ENCODE measurements around the gene PACSIN1. TPM values are rescaled to one million over a fixed set of nuclear protein-coding genes. Genes with fewer than 3 reads are reported as not detected.

PACSIN1 gene
- total RNA-seq, 1 donor from 2014 or later: 10.8 TPM

GRCh38 chr6:34553146-34553545, 87.3 kb downstream of the PACSIN1 start:
- intact Hi-C loops (cut with DNase I): no loop called here
- DNase-seq (ENCODE audit: missing footprints) (no peak), ATAC-seq (no peak)

GRCh38 chr6:34553750-34554149, 87.9 kb downstream of the PACSIN1 start:
- intact Hi-C loops (cut with DNase I): no loop called here
- no peak for DNase-seq (ENCODE audit: missing footprints)
- ATAC-seq: no peak

DNA sequence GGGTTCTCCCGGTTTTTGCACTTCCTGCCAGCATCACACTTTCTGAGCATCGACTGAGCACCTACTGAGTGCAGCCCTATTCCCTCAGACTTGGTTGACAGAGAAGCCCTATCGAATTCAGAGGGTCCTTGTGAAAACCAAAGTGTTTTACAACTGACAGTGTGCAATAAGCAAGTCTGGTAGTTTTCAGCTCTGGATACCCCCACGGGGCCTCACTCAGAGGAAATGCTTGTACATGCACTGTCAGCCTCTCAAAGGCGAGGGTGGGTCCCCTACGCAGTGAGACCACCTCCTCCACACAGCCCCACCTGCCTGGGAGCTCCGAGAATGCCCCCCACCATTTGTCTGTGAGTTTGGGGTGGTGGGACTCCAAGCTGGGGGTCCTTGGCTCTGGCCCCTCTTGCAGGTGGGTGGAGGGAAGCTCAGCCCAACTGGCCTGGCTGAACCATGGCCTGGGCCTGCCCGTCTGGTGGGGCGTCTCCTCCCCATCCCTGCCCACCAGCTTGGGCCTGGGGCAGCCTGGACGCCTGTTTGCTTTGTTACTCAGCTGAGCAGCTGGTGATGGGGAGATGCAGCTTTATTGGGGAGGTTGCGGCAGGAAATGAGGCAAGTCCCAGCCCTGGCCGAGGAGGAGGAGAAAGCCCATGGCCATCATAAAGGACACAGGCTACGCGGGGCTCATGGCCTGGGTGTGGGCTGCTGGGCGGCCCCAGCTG, 88.6 kb downstream of the PACSIN1 start:
- no peak for DNase-seq (ENCODE audit: missing footprints)
- intact Hi-C loops (cut with DNase I): no loop called here
- no peak for ATAC-seq

GRCh38 chr6:34555007-34555322, 89.1 kb downstream of the PACSIN1 start:
- intact Hi-C loops (cut with DNase I): no loop called here
- DNase-seq (ENCODE audit: missing footprints) (no peak), ATAC-seq (no peak)

DNA sequence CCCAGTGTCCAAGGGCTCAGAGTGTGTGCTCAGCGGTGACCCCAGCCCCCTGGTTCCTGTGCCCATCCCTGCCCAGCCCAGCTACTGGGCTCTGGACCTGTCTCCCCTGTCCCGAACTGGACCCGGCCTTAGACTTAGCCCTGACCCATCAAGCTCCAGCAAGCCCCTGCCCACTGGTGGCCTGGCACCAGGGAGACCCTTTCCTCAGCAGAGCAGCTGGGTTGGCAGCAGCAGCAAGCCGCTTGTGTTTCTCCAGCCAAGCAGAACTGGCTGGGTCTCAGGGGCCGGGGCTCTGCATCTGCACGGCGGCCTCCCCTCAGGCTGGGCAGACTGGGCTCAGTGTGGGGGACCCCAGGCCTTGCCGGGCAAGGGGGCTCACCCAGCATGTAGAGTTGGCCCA, 89.5 kb downstream of the PACSIN1 start:
- DNase-seq (ENCODE audit: missing footprints) (no peak), ATAC-seq (no peak)
- intact Hi-C loops (cut with DNase I): no loop called here

DNA sequence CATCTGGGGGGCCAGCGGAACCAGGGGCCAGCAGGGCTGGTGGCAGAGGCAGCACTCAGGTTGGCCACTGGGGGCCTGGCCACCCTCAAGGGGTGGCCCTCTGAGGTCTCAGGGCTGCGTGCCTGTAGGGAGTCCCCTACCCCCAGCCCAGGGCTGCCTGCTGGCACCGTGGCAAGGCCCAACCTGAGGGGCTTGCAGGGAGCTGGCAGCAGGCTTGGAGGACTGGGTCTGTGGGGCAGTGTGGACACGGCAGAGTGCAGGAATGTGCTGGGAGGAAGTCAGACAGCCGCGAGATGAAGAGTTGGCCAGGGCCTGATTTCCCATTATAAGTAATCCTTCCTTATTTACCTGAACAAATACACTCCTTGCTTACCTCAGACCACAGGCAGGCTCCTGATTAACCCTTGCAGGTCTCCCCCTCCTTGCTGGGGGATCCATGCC, 90.2 kb downstream of the PACSIN1 start, which contains the start of gene SPDEF:
SPDEF (minus strand) TSS at position 299 of the 441 bp plus-strand sequence. CDS start 11,874 bp downstream, outside the sequence.
- DNase-seq (ENCODE audit: missing footprints) (no peak), ATAC-seq (no peak)
- intact Hi-C loops (cut with DNase I): no loop called here

GRCh38 chr6:34556493-34556892, 90.6 kb downstream of the PACSIN1 start:
- intact Hi-C loops (cut with DNase I): no loop called here
- ATAC-seq (no peak), DNase-seq (ENCODE audit: missing footprints) (no peak)

DNA sequence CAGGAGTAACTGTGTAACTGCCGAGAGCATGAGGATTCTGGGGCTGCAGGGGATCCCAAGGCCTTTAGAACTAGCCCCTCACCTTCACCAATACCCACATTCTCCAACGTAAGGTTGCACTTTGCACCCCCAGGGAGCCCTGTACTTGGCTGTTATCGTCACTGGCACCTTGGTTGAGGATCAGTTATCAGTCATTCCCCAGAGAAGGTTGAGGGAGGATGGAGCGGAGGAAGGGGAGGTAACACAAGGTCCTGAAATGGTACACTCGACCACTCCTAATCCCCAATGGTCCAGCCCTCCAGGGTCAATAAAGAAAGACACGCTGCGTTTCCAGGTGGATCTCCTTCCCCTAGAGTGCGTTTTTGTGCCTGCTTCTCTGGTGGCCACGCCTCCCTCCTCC, 91.4 kb downstream of the PACSIN1 start:
- ATAC-seq (no peak), DNase-seq (ENCODE audit: missing footprints) (no peak)
- intact Hi-C loops (cut with DNase I): no loop called here

DNA sequence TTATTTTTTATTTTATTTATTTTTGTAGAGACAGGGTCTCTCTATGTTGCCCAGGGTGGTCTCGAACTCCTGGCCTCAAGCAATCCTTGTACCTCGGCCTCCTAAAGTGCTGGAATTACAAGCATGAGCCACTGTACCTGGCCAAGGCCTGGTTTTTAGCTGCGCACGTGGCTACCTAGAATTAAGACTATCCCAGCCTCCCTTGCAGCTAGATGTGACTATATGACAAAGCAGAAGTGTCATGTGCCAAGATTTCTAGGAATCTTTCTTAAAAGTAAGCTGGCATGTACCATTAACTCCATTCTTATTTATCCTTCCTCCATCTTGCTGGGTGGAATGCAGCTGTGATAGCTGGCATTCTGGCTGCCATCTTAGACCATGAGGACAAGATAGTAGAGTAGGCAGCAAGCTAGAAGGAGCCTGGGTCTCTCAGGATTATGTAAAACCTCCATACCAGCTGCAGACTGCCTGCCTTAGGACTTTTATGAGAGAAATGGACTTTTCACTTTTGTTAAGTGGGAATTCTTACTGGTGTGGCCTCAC, 92.4 kb downstream of the PACSIN1 start:
- ATAC-seq (no peak), DNase-seq (ENCODE audit: missing footprints) (no peak)
- intact Hi-C loops (cut with DNase I): no loop called here

GRCh38 chr6:34559651-34560365, 93.9 kb downstream of the PACSIN1 start:
- ATAC-seq (no peak), DNase-seq (ENCODE audit: missing footprints) (no peak)
- intact Hi-C loops (cut with DNase I): no loop called here

DNA sequence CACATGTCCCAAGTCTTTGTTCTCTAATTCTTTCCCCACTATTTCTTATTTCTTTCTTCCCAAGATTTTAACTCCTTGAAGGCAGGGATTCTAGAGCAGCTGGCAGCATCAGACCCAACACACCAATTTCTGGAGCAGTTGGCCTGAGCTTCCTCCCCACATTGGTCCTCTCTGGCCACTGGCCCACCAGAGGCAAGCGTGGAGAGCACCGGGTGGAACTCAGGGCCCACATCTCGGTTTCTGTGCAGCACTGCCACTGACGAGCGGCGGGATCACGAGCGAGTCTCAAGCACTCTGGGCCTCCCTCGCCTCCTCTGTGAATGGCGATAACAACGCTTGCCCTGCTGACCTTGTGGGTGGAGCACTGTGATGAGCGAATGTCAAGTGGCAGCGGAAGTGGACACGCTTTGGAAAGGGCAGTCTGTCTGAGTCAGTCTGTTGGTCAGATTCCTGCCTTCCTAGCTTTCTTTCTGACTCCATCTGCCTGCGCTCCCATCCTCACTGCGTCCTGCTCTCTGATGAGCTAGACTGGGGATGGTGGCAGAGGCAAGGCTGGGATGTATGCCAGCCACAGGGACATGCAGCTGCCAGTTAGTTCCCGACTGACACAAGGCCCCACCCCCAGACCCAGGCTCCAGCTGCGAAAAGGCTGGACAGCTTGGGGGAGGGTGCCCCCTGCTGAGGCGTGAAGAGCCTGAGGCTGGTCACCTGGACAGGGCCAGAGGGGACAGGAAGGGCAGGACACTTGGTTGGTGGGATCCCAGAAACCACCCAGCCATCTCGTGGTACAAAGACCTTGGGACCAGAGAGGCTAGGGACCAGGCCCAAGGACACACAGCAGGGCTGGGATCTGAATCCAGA, 94.7 kb downstream of the PACSIN1 start:
- ATAC-seq (peak; percentile 46), DNase-seq (ENCODE audit: missing footprints) (no peak)
- intact Hi-C loops (cut with DNase I): no loop called here

GRCh38 chr6:34561227-34561530, 95.3 kb downstream of the PACSIN1 start:
- DNase-seq (ENCODE audit: missing footprints) (no peak), ATAC-seq (no peak)
- intact Hi-C loops (cut with DNase I): no loop called here

DNA sequence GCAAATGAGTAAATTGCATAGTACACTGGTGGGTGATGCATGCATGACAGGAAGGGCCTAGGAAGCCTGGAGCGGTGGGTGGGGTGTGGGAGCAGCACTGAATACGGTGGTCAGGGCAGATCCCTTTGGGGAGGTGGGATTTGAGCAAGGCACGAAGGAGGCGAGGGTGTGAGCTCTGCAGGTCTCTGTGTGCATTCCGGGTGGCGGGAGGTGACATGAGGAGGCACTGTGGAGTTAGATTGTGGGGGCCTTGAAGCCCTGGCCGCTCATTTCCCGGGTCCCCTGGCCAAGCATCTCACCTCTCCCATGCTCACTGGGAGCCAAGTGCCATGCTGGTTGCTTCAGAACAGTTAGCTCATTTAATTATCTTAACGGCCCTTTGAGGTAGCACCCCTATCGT, 96.5 kb downstream of the PACSIN1 start:
- DNase-seq (ENCODE audit: missing footprints) (no peak), ATAC-seq (no peak)
- intact Hi-C loops (cut with DNase I): no loop called here

DNA sequence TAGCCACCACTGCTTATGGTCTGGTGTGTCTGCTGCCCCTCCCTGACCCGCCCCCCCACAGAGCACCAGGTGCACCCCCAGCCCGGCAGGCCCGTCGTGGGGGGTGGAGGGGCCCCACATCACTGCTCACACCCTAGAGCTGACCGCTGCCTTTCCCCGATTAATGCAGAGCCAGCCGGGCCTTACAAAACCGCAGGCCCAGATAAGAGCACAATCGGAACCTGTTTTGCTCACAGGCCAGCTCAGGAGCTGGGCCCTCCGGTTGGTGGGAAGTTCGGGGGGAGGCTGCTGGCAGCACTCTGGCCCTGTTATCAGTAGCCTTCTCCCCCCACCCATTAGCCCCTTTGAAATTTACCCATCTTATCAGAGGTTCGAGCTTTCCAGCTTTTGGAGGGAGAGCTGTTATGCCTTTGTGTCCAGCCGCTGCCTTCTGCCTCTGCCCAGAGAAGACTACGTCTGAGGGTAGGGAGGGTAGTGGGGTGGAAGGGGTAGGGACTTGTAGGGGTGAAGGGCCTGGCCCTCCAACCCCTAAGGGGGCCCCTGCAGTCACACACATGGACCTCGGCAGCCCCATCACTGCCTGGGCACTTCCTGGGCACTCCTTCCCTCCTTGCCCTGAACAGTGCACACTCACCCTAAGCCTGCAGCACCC, 97.1 kb downstream of the PACSIN1 start:
- DNase-seq (ENCODE audit: missing footprints) (no peak), ATAC-seq (no peak)
- intact Hi-C loops (cut with DNase I): no loop called here

DNA sequence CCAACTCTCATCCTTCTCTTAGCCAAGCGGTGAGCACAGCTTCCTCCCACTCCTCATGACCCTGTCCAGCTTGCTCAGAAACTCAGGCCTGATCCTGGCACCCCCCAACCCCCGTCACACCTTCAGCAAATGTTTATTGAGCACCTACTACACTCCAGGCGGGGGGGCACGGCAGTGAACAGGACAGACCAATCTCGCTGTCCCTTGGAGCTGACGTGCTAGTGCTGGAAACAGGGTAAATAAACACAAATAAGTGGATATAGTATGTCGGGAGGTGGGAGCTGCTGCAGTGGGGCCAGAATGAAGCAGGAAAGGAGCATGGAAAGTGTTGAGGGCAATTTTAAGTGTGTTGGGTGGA, 97.6 kb downstream of the PACSIN1 start:
- DNase-seq (ENCODE audit: missing footprints) (no peak), ATAC-seq (no peak)
- intact Hi-C loops (cut with DNase I): no loop called here

GRCh38 chr6:34564181-34564580, 98.3 kb downstream of the PACSIN1 start:
- DNase-seq (ENCODE audit: missing footprints) (no peak), ATAC-seq (no peak)
- intact Hi-C loops (cut with DNase I): no loop called here

DNA sequence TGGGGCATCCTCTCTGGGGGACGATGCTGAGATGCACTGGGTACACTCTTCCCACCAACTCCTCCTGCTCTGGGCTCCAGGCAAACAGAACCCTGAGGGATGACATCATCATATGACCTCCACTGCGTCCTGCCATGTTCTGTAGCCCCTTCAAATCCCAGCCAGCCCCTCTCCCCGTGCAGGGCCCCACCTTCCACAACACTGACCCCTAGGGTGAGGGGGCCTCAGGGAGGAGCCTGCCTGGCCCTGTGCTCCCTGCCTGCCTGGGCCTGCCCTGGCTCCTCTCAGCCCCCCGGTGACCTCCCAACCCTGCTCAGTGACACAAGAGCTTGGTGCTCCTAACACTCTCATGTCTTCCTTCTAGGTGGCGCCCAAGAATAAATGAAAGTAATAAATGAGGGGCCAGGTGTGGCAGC, 99.9 kb downstream of the PACSIN1 start:
- intact Hi-C loops (cut with DNase I): no loop called here
- ATAC-seq: no peak
- no peak for DNase-seq (ENCODE audit: missing footprints)

DNA sequence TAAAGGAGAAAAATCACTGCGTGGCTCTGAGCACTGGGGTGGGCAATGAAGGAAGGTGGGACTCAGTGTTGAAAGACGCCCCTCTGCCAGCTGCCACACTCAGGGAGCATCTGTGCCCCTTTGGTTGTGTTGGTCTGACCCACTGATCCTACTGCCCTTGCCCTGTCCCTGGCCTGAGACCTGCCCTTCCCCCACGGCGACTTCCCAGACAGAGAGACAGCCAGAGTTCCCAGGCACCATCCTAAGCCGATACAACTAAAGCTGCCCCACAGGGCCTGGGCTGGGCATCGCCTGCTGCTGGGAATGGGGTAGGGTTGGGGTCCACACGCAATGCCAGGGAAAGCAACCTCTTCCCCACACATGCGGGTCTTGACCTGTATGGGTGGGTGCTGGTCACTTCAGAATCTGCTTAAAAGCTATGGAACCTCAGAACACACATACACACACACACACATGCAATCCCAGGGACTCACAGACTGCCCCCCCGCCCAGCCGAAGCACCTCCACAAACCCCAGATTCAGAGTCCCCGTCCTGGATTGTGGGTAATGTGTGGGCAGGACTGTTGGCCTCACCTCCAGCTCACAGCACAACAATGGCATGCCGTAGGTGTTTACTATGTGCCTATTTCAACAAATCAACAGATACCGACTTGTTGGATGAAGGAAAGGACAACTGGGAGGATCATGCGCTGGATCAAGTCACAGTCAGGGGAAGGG, 101.1 kb downstream of the PACSIN1 start:
- ATAC-seq (no peak), DNase-seq (ENCODE audit: missing footprints) (no peak)
- intact Hi-C loops (cut with DNase I): no loop called here
